ENCODE results near the gene NET1. TPM values are rescaled to one million over a fixed set of nuclear protein-coding genes. Genes with fewer than 3 reads are reported as not detected.

NET1 gene
- total and polyA plus RNA-seq, 12 donors: 8.7 to 26.2 (median 20.3) TPM

DNA sequence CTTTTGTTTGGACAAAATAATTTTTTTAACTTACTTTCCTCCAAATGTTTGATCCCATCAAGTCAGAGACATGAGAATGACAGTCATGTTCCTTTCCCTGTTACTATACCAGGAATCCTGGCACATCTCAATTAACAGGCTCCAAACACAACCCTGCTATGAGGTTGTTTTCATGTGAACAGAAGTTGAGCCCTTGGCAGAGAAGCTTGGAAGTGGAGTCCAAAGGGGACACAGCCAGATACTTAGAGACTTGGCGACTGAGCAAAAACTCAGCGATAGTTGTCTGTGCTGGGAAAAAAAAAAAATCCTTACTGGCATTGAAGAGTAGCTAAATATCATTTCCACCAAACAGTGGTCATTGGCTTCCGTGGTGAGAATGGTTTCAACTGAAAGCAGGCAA, 20.6 kb upstream of the NET1 start:
- Histone ChIP-seq H3K27me3 (no peaks in the 10 kb centered on the region), H3K9me3 (replicated peaks in 1 of 3) (peaks cover 0 to 18% (median 12%) of the 10 kb centered on the region in 3 donors), H3K4me1 (replicated peaks in 1 of 2) (no peaks in the 10 kb centered on the region), H3K27ac (no peak overlapping the region), H3K36me3 (replicated peaks in 1 of 2) (no peaks in the 10 kb centered on the region), H3K4me3 (no peak overlapping the region)
- WGBS, 4 donors: 86 to 94% (median 88%) methylated on average over 3 of the region's 3 CpGs
- TF ChIP-seq, protein P1, sequence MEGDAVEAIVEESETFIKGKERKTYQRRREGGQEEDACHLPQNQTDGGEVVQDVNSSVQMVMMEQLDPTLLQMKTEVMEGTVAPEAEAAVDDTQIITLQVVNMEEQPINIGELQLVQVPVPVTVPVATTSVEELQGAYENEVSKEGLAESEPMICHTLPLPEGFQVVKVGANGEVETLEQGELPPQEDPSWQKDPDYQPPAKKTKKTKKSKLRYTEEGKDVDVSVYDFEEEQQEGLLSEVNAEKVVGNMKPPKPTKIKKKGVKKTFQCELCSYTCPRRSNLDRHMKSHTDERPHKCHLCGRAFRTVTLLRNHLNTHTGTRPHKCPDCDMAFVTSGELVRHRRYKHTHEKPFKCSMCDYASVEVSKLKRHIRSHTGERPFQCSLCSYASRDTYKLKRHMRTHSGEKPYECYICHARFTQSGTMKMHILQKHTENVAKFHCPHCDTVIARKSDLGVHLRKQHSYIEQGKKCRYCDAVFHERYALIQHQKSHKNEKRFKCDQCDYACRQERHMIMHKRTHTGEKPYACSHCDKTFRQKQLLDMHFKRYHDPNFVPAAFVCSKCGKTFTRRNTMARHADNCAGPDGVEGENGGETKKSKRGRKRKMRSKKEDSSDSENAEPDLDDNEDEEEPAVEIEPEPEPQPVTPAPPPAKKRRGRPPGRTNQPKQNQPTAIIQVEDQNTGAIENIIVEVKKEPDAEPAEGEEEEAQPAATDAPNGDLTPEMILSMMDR (IDR thresholded peaks at IDR 0.05): no peak
- TF ChIP-seq POLR2A (IDR thresholded peaks at IDR 0.05): no peak
- intact Hi-C loops (cut with DNase I): no loop called here
- DNase-seq: no peak

DNA sequence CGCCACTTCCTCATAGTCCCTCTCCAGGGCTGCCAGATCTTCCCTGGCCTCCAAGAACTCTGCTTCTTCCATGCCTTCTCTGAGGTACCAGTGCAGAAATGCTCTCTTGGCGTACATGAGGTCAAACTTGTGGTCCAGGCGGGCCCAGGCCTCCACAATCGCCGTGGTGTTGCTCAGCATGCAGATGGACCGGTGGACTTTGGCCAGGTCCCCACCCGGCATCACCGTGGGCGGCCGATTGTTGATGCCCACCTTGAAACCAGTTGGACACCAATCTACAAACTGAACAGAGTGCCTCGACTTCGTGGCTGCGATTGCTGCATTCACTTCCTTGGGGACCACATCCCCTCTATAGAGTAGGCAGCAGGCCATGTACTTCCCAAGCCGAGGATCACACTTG, 18.8 kb upstream of the NET1 start:
- intact Hi-C loops (cut with DNase I): no loop called here
- no peaks in the 10 kb centered on the region for H3K27me3 ChIP-seq
- no peak for TF ChIP-seq POLR2A (IDR thresholded peaks at IDR 0.05)
- TF ChIP-seq, protein P1 (IDR thresholded peaks at IDR 0.05): no peak

DNA sequence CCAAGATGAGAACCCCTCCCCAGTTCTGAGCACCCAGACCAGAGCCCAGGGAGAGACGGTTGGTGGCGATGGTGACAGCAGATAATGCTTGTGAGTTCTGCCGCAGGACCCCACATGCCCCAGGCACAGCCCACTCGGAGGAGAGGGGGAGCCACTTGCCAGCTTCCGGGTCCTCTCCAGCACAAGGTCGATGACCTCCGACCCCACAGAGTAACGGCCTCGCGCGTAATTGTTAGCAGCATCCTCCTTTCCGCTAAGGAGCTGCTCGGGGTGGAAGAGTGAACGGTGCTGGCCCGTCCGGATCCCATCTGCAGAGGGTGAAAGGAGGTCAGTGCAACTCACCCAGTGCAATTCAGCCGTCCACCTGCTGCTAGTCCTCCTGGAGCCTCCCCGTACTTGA, 17.2 kb upstream of the NET1 start:
- WGBS, 4 donors: 86 to 90% (median 87%) methylated on average over 9 to 18 of the region's 18 CpGs
- Histone ChIP-seq H3K36me3 (replicated peaks in 1 of 2) (no peaks in the 10 kb centered on the region), H3K9me3 (replicated peaks in 1 of 3) (peaks cover 0 to 12% (median 9%) of the 10 kb centered on the region in 3 donors), H3K27ac (no peak overlapping the region), H3K4me3 (no peak overlapping the region), H3K27me3 (no peaks in the 10 kb centered on the region), H3K4me1 (replicated peaks in 1 of 2) (no peaks in the 10 kb centered on the region)
- intact Hi-C loops (cut with DNase I): no loop called here
- TF ChIP-seq, protein P1 (IDR thresholded peaks at IDR 0.05): no peak
- no peak for TF ChIP-seq POLR2A (IDR thresholded peaks at IDR 0.05)
- no peak for DNase-seq

More for the DNA sequence above, 18.8 kb upstream of the NET1 start:
- 72 to 87% (median 83%) methylated on average over 3 to 14 of the region's 14 CpGs for WGBS, 4 donors
- no peak for DNase-seq
- H3K36me3 ChIP-seq (replicated peaks in 1 of 2): no peaks in the 10 kb centered on the region
- peaks cover 0 to 18% (median 12%) of the 10 kb centered on the region in 3 donors for H3K9me3 ChIP-seq (replicated peaks in 1 of 3)
- H3K4me1 ChIP-seq (replicated peaks in 1 of 2): no peaks in the 10 kb centered on the region
- H3K4me3 ChIP-seq: no peak overlapping the region
- H3K27ac ChIP-seq: no peak overlapping the region

DNA sequence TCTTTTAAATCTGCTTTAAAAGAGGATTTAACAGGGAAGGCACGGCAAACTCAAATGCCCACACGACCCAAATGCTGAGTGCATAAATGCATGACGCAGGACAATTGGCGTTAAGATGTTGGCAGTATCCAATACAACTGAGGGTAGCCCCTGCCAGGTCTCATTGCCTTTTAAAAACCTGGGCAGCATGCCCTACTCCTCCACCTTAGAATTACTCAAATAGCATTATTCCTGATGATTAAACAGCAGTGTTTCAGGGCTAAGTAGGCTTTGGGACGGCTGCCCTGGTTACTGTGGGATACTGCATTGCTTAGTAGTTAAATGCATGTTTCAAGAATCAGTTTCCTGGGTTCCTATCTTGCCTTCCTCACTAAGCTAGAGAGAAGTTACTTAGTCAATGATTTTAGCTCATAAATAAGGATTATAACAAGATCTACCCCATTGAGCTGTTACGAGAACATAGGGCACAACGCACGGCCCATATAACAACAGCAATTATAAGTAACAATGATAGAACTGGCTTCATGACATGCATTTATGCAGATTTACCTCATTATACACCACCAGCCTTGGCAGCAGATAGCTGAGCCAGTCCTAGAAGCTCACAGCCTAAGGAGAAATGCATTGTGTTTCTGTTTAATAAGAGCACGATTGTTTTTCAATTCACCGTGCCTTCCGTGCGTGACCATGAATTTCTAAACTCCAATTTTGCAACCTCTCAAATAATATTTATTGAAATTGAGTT, 15.6 kb upstream of the NET1 start:
- intact Hi-C loops (cut with DNase I): no loop called here
- Histone ChIP-seq H3K4me3 (no peak overlapping the region), H3K4me1 (replicated peaks in 1 of 2) (no peaks in the 10 kb centered on the region)

More for the DNA sequence above, 15.6 kb upstream of the NET1 start:
- Histone ChIP-seq H3K9me3 (replicated peaks in 1 of 3) (no peaks in the 10 kb centered on the region), H3K36me3 (replicated peaks in 1 of 2) (no peaks in the 10 kb centered on the region), H3K27me3 (no peaks in the 10 kb centered on the region), H3K27ac (no peak overlapping the region)
- TF ChIP-seq, protein P1 (IDR thresholded peaks at IDR 0.05): no peak
- TF ChIP-seq POLR2A (IDR thresholded peaks at IDR 0.05): no peak
- DNase-seq: no peak
- WGBS, 4 donors: 84 to 90% (median 89%) methylated on average over 12 of the region's 12 CpGs

Measured in adrenal gland (tissue), 12 donors.